HG03457 (cell line): ENCODE results near the gene CHPT1.
"Not testable (repeated sequence)": the region's sequence is repeated elsewhere in the genome, so short reads cannot be mapped to it uniquely, and the experiment has no call there.

Source experiments
- ATAC-seq: cut with Tn5 transposase; IDR thresholded peaks from one replicate; pipeline ENCODE4 v1.9.1; 2021; ENCODE audit warnings: moderate number of reproducible peaks; ENCODE audit not compliant: unreplicated experiment

The CHPT1 gene

DNA sequence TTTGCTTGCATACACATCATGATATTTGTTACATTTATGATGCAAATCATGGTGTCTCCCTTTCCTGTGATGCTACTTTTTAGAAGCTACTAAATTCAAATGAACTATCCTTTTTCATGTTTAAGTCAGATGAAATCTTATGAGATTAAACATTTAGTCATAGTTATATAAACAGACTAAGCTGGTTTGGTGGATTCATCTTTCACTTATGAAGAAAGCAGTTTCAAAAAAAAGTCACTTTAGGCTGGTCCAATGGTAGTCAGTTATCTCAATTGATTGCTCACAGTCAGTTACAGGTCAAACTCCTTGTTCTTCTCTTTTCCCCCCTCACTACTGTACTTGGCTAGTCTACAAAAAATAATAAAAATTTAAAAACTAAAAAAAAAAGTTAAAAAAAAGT lies 22.1 kb downstream of the CHPT1 start:
- ATAC-seq, result no peak

DNA sequence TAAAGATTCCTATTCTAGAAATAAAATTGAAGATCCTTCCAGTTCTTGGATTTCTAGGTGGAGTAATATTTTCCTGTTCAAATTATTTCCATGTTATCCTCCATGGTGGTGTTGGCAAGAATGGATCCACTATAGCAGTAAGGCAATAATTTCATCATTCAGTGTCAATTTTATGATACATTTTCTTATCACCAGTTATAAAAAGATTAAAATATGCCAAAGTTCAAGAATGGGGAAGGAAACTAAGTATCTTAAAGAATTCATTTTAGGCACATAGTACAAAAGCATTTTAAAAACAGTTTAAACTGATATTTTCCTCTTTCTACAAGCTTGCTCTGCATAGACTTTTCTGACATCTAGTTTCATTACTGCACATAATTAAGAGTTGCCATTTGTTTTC lies 22.7 kb downstream of the CHPT1 start:
- ATAC-seq, result no peak

DNA sequence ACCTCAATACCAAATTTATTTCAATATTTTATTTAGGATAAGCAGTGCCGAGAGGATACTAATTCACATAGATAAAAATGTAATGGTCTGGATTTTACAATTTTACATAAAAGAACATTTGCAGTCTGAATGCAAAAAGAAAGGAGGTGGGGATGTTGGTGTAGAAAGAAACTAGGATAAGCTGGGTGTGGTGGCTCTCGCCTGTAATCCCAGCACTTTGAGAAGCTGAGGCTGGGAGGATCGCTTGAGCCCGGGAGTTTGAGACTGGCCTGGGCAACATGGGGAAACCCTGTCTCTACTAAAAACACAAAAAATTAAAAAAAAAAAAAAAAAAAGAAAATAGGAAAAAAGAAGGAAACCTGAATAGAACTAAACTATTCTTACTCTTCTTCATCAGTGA lies 25.0 kb downstream of the CHPT1 start:
- no peak for ATAC-seq

DNA sequence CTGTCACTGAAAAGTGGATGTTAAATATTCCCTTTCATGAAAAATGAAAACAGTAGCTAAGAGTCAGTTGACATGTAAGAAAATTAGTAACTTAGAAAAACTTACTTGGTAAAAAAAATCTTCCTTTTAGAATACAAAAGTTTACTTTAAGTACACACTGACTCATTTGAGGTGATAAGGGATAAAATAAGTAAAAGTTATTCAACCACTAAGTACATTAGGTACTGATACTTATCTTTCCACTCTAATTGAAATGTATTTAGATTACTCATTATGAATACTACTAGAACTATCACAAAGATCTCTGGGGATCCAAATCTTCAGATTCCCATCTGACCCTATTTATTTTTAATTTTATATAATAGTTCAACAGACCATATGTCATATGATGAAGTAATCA lies 29.7 kb downstream of the CHPT1 start:
- ATAC-seq, result no peak

DNA sequence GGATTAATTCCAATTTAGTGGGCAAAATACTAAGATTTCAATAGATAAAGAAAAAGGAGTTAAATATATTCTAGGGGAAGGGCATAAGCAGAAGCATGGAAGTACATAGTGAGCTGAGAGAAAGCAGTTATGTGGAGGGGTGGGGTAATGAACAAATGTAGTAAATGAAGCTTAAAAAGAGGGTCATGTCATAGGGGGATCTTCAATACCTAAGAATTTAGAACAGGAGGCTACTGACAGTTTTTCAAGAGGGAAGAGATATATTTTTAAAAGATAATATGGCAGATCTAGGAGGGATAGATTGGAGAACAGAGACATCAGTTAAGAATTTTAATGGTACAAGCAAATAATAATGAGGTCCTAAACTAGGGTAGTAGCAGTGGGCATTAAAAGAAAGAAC lies 32.4 kb downstream of the CHPT1 start:
- ATAC-seq, result no peak

DNA sequence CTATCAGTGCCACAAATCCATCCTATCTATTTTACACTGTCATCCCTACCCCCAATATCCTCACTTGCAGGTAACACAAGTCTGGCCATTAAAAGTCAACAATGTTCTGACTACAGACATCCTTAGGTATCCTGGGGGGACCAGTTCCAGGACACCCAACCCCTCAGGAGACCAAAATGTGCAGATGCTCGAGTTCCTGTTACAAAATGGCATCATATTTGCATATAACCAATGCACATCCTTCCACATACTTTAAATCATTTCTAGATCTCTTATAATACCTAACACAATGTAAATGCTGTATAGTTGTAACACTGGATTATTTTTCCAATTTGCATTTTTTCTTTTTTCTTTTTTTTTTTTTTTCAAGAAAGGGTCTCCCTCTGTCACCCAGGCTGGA lies 34.9 kb downstream of the CHPT1 start:
- no peak for ATAC-seq

DNA sequence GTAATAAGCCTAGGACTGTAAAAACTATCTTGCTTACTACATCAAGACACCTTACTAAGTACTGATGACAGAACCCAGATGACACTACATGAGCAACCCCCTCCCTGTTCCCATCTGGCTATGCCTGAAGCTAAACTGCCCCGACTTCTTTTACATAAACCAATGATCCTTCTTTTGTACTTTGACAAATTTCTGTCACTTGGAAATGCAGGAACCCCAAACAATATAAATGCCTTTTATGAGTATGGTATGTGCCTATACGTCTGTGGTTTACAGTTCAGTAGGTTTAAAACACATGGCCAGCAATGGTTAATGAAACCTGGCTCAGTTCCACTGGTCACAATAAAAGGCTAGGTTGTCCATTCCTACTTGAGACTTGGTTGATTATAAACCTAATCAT lies 35.7 kb downstream of the CHPT1 start:
- no peak for ATAC-seq

DNA sequence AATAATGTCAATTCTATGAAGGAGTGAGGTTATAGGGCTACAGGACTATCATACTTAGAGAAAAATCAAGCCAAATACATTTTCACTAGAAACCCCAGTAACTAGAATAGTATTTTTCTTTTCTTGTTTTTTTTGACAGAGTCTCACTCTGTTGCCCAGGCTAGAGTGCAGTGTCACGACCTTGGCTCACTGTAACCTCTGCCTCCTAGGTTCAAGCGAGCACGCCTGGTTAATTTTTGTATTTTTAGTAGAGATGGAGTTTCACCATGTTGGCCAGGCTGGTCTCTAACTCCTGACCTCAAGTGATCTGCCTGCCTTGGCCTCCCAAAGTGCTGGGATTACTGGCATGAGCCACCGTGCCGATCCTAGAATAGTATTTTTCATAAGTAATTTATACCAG lies 37.0 kb downstream of the CHPT1 start:
- ATAC-seq, result not testable (repeated sequence)

DNA sequence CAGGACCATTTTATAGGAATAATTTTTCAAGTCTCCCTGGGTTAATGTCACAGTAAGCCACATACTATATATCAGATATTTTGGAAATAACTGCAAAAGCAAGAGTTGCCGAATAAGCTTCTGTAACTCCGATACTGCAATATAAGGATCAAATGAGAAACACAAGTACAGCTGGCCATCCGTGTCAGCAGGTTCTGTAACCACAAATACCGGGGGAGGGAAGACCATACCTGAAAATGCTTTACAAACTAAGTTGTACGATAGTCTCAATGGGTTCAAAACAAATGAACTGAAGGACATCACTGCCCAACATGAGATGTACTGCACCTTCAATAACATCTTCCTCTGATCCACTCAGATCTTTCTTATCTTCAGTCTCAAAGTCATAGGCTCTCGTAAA lies 40.0 kb downstream of the CHPT1 start:
- ATAC-seq, result no peak

DNA sequence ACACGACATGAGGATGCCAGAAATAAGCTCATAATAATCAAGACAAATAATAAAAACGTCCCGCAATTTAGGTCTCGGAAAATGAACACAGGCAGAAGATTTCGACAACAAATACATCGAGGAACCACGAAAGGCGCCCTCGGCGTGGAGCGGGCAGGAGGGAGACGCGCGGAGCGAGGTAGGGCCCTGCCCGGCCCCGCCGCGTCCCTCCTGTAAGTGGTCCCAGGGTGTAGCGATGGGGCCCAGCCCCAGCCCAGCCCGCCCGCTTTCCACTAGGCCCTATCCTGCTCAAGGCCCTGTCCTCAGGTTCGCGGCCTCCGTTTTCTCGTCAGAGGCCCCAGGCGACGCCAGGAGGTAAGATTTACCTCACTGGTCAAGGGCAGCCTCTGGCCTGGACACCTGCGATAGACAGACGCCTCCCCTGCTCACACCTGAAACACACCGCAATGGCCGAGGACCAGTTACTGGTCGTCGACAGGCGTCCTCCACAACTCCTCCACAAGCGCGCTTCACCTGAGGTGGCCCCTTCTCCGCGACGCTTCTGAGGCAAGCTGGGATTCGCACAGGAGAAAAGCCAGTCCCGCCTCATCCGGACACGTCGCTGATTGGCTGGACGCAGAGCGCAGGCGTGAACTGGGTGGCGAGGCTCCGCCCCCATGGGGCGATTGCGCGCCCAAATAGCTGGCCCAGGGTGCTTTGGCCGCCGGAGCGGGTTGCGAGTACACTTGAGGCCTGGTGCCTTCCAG lies 41.7 kb downstream of the CHPT1 start, which contains the start of gene SYCP3:
SYCP3 (minus strand) TSS at position 543 of the 746 bp plus-strand sequence. CDS start 1,527 bp downstream, outside the sequence.
- no peak for ATAC-seq

DNA sequence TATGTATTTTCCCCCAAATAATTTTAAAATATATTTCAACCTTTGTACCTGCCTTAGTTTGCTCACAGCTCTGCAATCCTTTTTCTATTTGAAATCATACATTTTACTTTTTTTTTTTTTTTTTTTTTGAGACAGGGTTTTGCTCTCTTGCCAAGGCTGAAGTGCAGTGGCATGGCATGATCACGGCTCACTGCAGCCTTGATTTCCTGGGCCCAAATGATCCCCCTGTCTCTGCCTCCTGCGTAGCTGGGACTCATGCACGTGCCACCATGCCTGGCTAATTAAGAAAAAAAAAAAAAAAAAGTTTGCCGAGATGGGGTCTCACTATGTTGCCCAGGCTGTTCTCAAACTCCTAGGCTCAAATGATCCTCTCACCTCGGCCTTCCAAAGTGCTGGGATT lies 43.1 kb downstream of the CHPT1 start:
- no peak for ATAC-seq

DNA sequence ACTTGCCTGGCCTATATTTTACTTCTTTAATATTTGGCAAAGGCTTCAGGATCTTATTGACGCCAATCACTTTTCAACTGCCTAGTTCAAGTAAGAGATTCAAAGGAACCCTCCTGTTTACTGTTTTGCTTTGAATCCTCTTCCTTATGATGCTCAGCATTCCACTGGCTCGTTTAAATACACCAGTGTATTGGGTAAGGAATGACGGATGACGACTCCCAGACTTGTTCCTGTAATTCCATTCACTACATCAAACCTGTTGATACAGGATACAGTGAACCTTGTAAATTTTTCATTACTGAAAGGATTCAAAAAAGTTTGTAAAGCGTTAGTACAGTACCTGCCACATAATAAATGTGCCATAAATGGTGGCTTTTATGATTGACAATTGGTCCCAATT lies 43.5 kb downstream of the CHPT1 start:
- ATAC-seq, result no peak

DNA sequence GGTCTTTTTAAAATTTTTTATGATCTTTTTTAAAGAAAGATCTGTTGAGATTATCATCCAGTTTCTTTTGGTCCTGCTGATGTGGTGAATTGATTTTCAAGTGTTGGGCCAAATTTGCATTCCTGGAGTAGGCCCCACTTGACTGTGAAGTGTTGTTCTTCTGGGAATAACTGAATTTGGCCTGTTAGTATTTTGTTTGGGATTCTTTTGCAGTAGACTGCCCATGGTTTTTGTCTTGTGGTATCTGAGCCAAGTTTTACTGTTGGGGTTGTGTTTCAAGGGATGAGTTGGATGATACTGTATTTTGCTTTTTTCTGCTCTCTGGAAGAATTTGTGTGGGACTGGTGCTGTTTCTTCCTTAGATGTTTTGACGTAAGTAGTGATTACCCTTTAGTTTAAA lies 45.8 kb downstream of the CHPT1 start:
- peak; percentile 8 for ATAC-seq

DNA sequence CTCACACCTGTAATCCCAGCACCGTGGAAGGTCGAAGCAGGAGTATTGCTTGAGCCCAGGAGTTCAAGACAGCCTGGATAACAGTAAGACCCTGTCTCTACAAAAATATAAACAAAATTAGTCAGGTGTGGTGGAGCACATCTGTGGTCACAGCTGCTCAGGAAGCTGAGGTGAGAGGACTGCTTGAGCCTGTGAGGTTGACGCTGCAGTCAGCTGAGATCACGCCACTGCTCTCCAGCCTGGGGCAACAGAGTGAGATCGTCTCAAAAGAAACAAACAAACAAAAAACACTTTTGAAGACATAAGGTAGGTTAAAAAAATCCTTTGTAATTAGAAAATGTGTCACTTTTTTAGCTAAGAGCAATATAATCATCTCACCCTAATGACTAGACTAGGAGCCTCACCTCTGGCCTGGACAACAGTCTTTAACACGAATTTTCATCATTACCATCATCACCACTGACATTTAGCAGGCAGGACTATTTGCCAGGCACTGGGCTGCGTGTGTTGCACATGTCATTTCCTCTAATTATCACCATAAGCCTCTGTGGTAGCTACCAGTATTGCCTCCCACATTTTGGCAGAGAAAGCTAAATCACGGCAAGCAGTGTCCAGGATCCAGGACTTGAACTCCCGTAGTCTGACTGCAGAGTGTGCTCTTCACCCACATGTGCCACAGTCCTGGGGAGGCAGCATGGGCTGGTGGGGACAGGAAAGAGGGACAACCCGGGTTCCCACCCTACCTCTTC lies 46.5 kb downstream of the CHPT1 start:
- ATAC-seq, result peak; percentile 90

DNA sequence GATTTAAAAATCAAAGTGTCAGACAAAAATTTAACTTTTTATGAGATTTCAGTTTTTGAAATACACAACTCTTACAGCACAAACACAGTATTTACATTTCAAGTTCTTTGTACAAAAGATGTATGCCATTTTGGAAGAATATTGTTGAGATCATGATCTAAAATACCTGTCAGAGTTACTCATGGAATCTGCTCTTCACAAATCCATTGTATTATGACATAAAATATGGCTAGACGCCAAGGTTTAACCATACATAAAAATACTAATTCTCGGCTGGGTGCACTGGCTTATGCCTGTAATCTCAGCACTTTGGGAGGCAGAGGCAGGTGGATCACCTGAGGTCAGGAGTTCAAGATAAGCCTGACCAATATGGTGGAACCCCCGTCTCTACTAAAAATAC lies 48.0 kb downstream of the CHPT1 start:
- no peak for ATAC-seq

DNA sequence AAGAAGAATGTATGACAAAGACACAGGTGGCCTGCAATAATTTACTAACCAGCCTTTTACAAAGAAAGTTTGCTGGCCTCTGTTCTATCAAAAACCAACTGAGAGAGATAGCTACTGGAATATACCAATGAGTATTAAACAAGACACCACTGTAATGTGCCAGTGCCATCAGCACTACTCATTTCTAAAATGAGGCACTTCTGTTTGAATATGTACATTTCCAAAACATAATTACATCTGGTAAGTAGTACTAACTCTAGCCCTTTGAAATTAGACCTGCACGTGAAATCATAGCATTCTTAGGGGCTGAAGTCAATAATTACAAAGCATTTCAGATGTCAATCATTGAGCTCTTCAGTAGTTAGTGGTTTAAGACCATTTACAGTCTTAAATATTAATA lies 48.8 kb downstream of the CHPT1 start:
- no peak for ATAC-seq

DNA sequence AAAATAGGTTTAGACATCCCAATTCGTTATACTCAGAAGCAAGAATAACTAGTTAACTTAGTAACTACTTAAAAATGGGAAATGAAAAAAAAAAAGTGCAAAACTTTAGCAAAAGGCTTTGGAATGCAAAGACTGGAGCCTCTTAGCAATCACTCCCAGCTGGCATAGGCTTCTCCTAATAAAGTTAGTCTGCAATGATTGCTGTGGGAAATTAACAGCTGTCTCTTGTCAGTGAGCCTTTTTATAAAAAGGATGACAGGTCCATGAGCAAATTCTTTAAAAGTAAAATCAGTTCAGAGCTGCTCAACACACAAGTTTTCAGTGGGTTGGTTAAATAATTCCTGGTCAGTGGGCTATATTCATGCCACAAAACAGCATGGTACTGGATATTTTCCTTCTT lies 49.2 kb downstream of the CHPT1 start:
- no peak for ATAC-seq

DNA sequence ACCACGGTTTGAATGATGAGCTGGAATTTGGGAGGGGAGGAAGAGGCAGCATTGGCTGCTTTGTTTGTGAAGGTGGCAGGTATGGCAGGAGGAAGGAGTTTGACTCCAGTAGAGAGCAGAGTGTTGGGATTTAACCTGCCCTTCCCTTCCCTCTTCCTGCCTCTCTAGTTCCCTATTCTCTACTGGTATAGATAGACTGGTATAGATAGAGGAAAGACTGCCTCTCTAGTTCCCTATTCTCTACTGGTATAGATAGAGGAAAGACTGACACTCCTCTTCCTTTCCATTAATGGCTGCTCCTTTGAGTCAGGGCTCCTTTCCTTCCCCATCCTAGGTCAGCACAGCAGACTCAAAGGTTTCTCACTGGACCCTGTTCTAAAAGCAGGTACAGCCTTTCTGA lies 50.3 kb downstream of the CHPT1 start:
- no peak for ATAC-seq

DNA sequence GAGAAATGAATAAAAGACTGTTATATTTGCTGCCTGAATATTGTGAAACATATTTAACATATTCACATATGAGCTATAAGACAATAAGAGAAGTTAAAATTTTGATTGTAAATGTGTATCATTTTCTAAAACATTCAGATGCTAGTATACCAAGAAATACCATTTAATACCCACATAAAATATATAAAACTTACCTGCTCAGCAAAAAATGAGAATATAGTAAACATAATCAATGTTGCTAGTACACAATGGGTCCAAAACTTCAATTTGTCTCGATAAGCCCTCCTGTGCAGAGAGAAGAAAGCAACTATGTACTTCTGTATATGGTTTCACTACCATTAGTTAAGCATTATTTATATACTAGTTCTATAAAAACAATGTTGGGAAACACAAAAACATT lies 51.5 kb downstream of the CHPT1 start:
- no peak for ATAC-seq

DNA sequence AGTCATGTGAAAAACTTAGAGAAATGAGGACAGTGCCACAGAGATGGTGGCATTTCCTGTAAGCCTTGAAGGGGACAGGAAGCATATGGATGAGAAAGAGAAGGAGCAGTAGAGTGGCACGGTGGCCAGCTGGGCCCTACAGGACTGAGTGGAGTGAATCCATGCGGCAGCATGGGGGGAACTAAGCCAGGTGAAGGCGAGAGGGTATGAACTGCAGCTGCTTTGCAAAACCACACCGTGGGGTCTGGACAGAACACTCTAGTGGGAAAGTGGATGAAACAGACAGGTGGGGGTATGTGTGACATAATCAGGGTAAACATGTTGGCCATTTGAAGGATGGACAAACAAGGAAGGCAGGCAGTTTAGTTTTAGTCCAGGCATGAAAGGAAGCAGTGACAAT lies 52.2 kb downstream of the CHPT1 start:
- no peak for ATAC-seq

DNA sequence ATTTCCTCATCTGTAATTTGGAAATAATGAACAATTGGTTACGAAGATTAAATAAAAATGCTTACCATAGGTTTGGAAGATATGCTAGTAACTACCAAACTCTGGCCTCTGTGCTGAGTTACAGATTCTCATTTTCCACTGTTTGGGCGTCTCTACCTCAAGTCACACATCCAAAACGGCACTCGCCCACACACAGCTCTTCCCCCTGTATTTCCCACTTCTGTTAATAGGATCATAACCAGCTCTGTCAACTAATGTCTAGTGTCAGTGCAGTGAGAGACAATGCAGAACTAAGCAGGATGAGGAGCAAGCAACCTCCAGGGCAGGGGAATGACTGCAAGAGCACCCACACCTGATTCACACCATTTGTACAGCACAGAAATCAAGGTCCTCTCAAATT lies 52.7 kb downstream of the CHPT1 start:
- no peak for ATAC-seq

DNA sequence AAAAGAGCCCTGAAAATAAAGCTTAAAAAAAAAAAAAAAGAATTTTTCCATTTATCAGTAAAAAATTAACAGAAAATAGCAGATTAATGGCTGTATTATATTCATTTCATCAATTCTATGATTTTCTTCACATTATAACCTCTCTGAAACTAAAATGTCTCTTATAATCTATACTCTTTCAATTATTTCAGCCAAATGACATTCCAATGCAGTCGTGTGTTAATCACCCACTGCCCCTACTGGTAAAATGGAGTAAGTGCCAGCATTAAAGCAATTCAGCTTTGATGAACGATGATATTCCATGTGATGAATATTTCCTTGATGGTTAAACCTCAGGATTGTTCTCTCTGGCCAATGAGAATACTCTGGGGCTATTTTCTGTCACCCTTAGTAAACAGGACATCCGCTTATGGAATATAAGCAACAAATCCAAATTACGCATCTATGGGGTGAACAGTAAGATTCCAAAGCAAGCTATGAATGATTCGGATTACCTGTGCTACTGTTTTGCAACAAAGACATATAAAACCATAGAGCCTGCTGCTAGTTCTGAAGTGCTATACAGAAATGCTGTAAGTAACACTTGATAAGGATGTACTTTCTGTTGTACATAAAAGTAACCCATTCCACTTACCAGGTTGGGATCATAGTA lies 62.1 kb downstream of the CHPT1 start:
- ATAC-seq, result no peak
